Heart left ventricle (tissue), 16 donors: ENCODE data around the gene SRPK1. TPM values are rescaled to one million over a fixed set of nuclear protein-coding genes. Genes with fewer than 3 reads are reported as not detected.

ENCODE experiments used
- ATAC-seq, 4 donors: fragments of 200-7000 bp; cut with Tn5 transposase; one replicate each; pipeline ENCODE4 v1.9.1; 2020 to 2022; ENCODE audit warnings: moderate library complexity in 4 of 4, mild to moderate bottlenecking in 3 of 4, moderate number of reproducible peaks in 1 of 4
- DNase-seq, 5 donors: peaks; one replicate each; pipeline ENCODE4 v3.0.0-alpha.2; 2020
- H3K27ac ChIP-seq, 12 donors: fragments of 200-600 bp; sonication (generic) in 4 of 12; one replicate each; pipeline versions ENCODE4 v1.5.0 to v1.8.0; 2016 to 2022; ENCODE audit warnings: mild to moderate bottlenecking in 2 of 12
- H3K27me3 ChIP-seq, 9 donors: fragments of 200-600 bp; sonication (generic) in 2 of 9; one replicate each; pipeline versions ENCODE4 v1.5.1 to v1.8.0; 2016 to 2022; ENCODE audit warnings: mild to moderate bottlenecking in 3 of 9
- H3K36me3 ChIP-seq, 9 donors: fragments of 200-600 bp; sonication (generic) in 2 of 9; one replicate each; pipeline versions ENCODE4 v1.5.0 to v1.8.0; 2018 to 2022; ENCODE audit warnings: mild to moderate bottlenecking in 2 of 9
- H3K4me1 ChIP-seq, 12 donors: fragments of 200-600 bp; sonication (generic) in 4 of 12; one replicate each; pipeline versions ENCODE4 v1.5.0 to v1.8.0; 2016 to 2022; ENCODE audit warnings: mild to moderate bottlenecking in 3 of 12
- H3K4me3 ChIP-seq, 12 donors: fragments of 200-600 bp; sonication (generic) in 4 of 12; one replicate each; pipeline versions ENCODE4 v1.5.0 to v1.8.0; 2017 to 2022; ENCODE audit warnings: mild to moderate bottlenecking in 9 of 12, moderate library complexity in 4 of 12
- H3K9me3 ChIP-seq, 12 donors: fragments of 200-600 bp; sonication (generic) in 4 of 12; one replicate each; pipeline versions ENCODE4 v1.5.0 to v1.8.0; 2016 to 2022; ENCODE audit warnings: mild to moderate bottlenecking in 1 of 12
- CTCF ChIP-seq, 12 donors: fragments of 200-600 bp; sonication (generic) in 4 of 12; IDR thresholded peaks; one replicate each; pipeline versions ENCODE4 v1.5.0 to v1.8.0; 2018 to 2022; ENCODE audit warnings: antibody characterized with exemption in 12 of 12, mild to moderate bottlenecking in 5 of 12
- POLR2A ChIP-seq, 2 donors: fragments of 450-650 bp; IDR thresholded peaks; one replicate each; pipeline ENCODE4 v1.6.1; 2017; ENCODE audit warnings: antibody characterized with exemption in 2 of 2, mild to moderate bottlenecking in 2 of 2, moderate library complexity in 2 of 2
- WGBS, 4 donors: extraction: QIAGEN DNeasy Blood & Tissue Kit in 2 of 4; methylation state at CpG; one replicate each; pipeline versions ENCODE4 v1.1.5 to v1.1.7; 2013 to 2018; 5-methylcytosine and 5-hydroxymethylcytosine counted together
- intact Hi-C, 10 donors: fragments of 100-400 bp; cut with DNase I; formaldehyde crosslinking; loops; one replicate each; pipeline versions ENCODE4 v1.11.1 to v1.14.2; 2022
- polyA plus RNA-seq, 2 donors: library from polyadenylated mRNA; stranded (reverse); fragments of 200-250 nt; gene quantifications; one replicate each; pipeline ENCODE4 v1.2.3, GENCODE V29; 2013
- total RNA-seq, 9 donors: library from RNA; depleted of rRNA in 2 of 9; stranded (reverse); fragments of >200 nt in 2 of 9; fragmentation: NEBNext Ultra II Directional in 3 of 9; extraction: Animal tissue kit (Norgen Biotek cat#: 25700) in 3 of 9; gene quantifications; one replicate each; pipeline versions ENCODE4 v1.1.0 to v1.2.4, GENCODE V29; 2016 to 2023
- donor health status: ischemic (EF 13 %, LVEDD 7.1; RV severe dilation, severe dysfunction).
- donor health status: healthy with polysubstance abuse.
- donor health status: DM: no; HTN: yes; CAD: no.
- donor health status: DM: no; HTN: no; CAD: no.
- donor health status: ischemic (EF 25% LVEDD 6.9; RV normal size, moderate dysfunction).
- donor health status: ischemic (EF 25% LVEDD 5.7; RV mildly dilated, moderate dysfunction).
- donor health status: healthy.
- donor health status: DM: yes; HTN: yes; CAD: no.
- donor health status: ischemic (EF 35%, LVEDD 5.7; RV mildly dilated, moderate dysfunction).
- donor health status: nonischemic (EF 11% LVEDD 7.7; RV severe dilation, severe dysfunction).
- donor health status: DM: yes; HTN: yes; CAD: no.
- donor health status: PGD.
- donor health status: ischemic (EF 29% LVEDD 5.4; RV normal size, mild dysfunction).
- donor health status: nonischemic (EF 23%, LVEDD 6.1; RV moderate dilation, normal function).

The SRPK1 gene
- total and polyA plus RNA-seq, 11 donors = 5.0 to 41.7 (median 19.6) TPM

GRCh38 chr6:35907750-35908149, 13.1 kb downstream of the SRPK1 start:
- ATAC-seq (no peak), DNase-seq (no peak)
- Histone ChIP-seq H3K27me3 (no peaks in the 10 kb centered on the region), H3K27ac (no peak overlapping the region), H3K36me3 (peaks cover 0 to 33% (median 4%) of the 10 kb centered on the region in 9 donors), H3K9me3 (peaks cover 0 to 19% (median 3%) of the 10 kb centered on the region in 12 donors), H3K4me3 (no peak overlapping the region), H3K4me1 (no peaks in the 10 kb centered on the region)
- TF ChIP-seq CTCF (IDR thresholded peaks at IDR 0.05) (no peak), POLR2A (IDR thresholded peaks at IDR 0.05) (no peak)
- intact Hi-C loops = no loop called here
- WGBS, 4 donors = 82 to 90% (median 89%) methylated on average over 6 of the region's 6 CpGs

- Histone ChIP-seq H3K9me3 (peaks cover 0 to 19% (median 3%) of the 10 kb centered on the region in 12 donors), H3K4me3 (no peak overlapping the region), H3K36me3 (peaks cover 0 to 25% (median 4%) of the 10 kb centered on the region in 9 donors), H3K27ac (no peak overlapping the region), H3K4me1 (no peaks in the 10 kb centered on the region), H3K27me3 (no peaks in the 10 kb centered on the region)
- DNase-seq = no peak
- intact Hi-C loops = no loop called here
- TF ChIP-seq POLR2A (IDR thresholded peaks at IDR 0.05) = no peak
- TF ChIP-seq CTCF (IDR thresholded peaks at IDR 0.05) = no peak
- WGBS, 4 donors = 72 to 79% (median 76%) methylated on average over 2 of the region's 2 CpGs
- no peak for ATAC-seq
These were observed 14.4 kb downstream of the SRPK1 start for GRCh38 chr6:35906499-35906846.

GRCh38 chr6:35905841-35906498, 14.9 kb downstream of the SRPK1 start:
- no peaks in the 10 kb centered on the region for H3K27me3 ChIP-seq
- intact Hi-C loops = no loop called here
- peaks cover 0 to 18% (median 3%) of the 10 kb centered on the region in 12 donors for H3K9me3 ChIP-seq
- no peak overlapping the region for H3K27ac ChIP-seq
- no peak overlapping the region for H3K4me3 ChIP-seq
- 79 to 85% (median 81%) methylated on average over 8 of the region's 8 CpGs for WGBS, 4 donors
- no peaks in the 10 kb centered on the region for H3K4me1 ChIP-seq
- H3K36me3 ChIP-seq = peaks cover 0 to 25% (median 4%) of the 10 kb centered on the region in 9 donors
- TF ChIP-seq CTCF (IDR thresholded peaks at IDR 0.05) = no peak
- no peak for TF ChIP-seq POLR2A (IDR thresholded peaks at IDR 0.05)
- DNase-seq = no peak
- ATAC-seq = no peak

GRCh38 chr6:35905141-35905785, 15.6 kb downstream of the SRPK1 start:
- TF ChIP-seq POLR2A (IDR thresholded peaks at IDR 0.05) = no peak
- no peak for TF ChIP-seq CTCF (IDR thresholded peaks at IDR 0.05)

More at GRCh38 chr6:35905141-35905785, 15.6 kb downstream of the SRPK1 start:
- H3K4me3 ChIP-seq = no peak overlapping the region
- ATAC-seq (no peak), DNase-seq (no peak)
- peaks cover 0 to 25% (median 4%) of the 10 kb centered on the region in 9 donors for H3K36me3 ChIP-seq
- peaks cover 0 to 15% (median 3%) of the 10 kb centered on the region in 12 donors for H3K9me3 ChIP-seq
- intact Hi-C loops = no loop called here
- H3K27me3 ChIP-seq = no peaks in the 10 kb centered on the region
- 82 to 86% (median 85%) methylated on average over 2 of the region's 2 CpGs for WGBS, 4 donors
- H3K4me1 ChIP-seq = no peaks in the 10 kb centered on the region
- no peak overlapping the region for H3K27ac ChIP-seq
